22Rv1 (cell line): ENCODE data around the gene CLASP2.

Experiments used
- ZFX ChIP-seq: fragments of 450-650 bp; IDR thresholded peaks from 2 replicates; pipeline ENCODE4 v1.6.1; 2017; ENCODE audit warnings: antibody characterized with exemption, borderline replicate concordance
- TF ChIP-seq, protein P1 (sequence below): fragments of 450-650 bp; IDR thresholded peaks from 2 replicates; pipeline ENCODE4 v1.5.1; 2017; ENCODE audit warnings: mild to moderate bottlenecking

DNA sequence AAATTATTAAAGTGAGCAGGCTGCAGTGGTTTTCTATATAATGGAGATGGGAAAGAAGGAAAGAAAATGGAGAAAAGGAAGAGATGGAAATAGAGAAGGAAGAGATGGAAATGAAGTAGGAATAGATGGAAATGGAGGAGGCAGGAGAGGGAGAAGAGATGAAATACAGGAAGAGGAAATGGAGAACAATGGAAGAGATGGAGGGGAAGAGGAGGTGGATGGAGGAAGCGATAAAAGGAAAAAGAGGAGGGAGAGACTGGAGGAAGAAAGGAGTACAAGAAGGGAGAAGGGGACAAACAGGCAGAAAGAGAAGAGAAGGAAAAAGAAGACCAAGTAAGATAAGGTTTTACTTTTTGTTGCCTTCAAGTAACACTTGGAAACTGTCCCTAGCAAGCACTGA is 67.6 kb downstream of the CLASP2 start:
- TF ChIP-seq, protein P1, sequence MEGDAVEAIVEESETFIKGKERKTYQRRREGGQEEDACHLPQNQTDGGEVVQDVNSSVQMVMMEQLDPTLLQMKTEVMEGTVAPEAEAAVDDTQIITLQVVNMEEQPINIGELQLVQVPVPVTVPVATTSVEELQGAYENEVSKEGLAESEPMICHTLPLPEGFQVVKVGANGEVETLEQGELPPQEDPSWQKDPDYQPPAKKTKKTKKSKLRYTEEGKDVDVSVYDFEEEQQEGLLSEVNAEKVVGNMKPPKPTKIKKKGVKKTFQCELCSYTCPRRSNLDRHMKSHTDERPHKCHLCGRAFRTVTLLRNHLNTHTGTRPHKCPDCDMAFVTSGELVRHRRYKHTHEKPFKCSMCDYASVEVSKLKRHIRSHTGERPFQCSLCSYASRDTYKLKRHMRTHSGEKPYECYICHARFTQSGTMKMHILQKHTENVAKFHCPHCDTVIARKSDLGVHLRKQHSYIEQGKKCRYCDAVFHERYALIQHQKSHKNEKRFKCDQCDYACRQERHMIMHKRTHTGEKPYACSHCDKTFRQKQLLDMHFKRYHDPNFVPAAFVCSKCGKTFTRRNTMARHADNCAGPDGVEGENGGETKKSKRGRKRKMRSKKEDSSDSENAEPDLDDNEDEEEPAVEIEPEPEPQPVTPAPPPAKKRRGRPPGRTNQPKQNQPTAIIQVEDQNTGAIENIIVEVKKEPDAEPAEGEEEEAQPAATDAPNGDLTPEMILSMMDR, result no peak
- TF ChIP-seq ZFX, result no peak
